ENCODE measurements around the gene TTC3. TPM values are rescaled to one million over a fixed set of nuclear protein-coding genes. Genes with fewer than 3 reads are reported as not detected.
A peak's percentile ranks its signal among the peaks of the same experiment; 100 is the strongest.

The TTC3 gene
- total and polyA plus RNA-seq, 9 of the 15 experiments (the other 6 are each of a cell fraction or from before 2014, with no cell fraction given), result 17.5 to 92.0 (median 59.5) TPM

DNA sequence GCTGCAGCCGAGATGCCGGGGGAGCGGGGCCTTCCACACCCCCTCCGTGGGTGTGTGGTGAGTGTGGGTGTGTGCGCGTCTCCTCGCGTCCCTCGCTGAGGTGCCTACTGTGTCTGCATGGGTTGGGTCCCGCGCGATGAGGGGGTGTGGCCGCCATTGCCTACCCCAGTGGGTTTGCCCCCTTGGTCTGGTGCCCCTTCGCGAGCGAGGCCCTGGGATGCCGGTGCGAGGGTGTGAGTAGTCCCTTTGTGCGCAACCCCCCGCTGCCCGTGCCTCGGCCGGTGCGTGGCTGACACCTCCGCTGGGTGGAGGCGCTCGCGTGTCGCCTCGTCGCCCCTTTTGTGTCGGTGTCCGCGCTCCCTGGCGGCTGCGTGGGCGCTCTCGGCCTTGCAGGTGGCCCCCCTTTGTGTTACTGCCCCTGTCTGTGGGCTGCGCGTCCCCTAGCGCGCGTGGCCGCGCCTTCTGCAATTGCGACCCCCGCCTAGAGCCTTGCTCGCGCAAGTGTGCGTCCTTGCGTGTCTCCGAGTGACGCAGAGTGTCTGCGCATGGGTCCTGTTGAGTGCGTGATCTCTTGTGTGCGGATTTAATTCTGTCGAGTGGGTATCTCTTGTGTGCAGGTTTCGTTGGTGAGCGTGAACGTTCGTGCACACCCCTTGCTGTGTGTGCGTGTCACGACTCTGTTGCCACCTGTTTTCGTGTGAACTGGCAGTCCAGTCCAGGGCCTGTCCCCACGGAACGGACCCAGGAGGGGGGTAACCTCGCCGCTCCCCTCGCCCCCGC lies 553 bp downstream of the TTC3 start (continued):
- TF ChIP-seq GATAD2B (IDR thresholded peaks at IDR 0.05; ENCODE audit: borderline replicate concordance) (0 out of 2 replicates have a peak, but pooled peaks have one; percentile 24), MCM5 (IDR thresholded peaks at IDR 0.05; ENCODE audit: low read depth) (no peak), DACH1 (IDR thresholded peaks at IDR 0.05; ENCODE audit: partially characterized antibody) (no peak), PHF20 (IDR thresholded peaks at IDR 0.05; ENCODE audit: partially characterized antibody) (no peak), BRCA1 (IDR thresholded peaks at IDR 0.05) (no peak), BRCA1 (CRISPR knock-in tag; IDR thresholded peaks at IDR 0.05) (no peak), TAL1 (IDR thresholded peaks at IDR 0.05) (no peak), ZNF717 (CRISPR knock-in tag; IDR thresholded peaks at IDR 0.05) (no peak), GATA2 (CRISPR knock-in tag; IDR thresholded peaks at IDR 0.05) (no peak), SMC3 (conservative IDR thresholded peaks at IDR 0.05; ENCODE audit: insufficient read depth, low read depth, low read length) (no peak), ZNF41 (CRISPR knock-in tag; conservative IDR thresholded peaks at IDR 0.05) (0 out of 2 replicates have a peak, but pooled peaks have one; percentile 15), BDP1 (IDR thresholded peaks at IDR 0.05; ENCODE audit: insufficient read depth, insufficient read length) (no peak), HDAC2 (IDR thresholded peaks at IDR 0.05) (peak; percentile 87), COPS2 (conservative IDR thresholded peaks at IDR 0.05) (no peak), CSDE1 (IDR thresholded peaks at IDR 0.05) (peak in 1 of 2 experiments; percentile 60; a peak in 1 of 4 replicates), CC2D1A (IDR thresholded peaks at IDR 0.05) (no peak), HDAC6 (IDR thresholded peaks at IDR 0.05; ENCODE audit: low read depth, low read length) (0 out of 2 replicates have a peak, but pooled peaks have one; percentile 51), NCOA4 (IDR thresholded peaks at IDR 0.05; ENCODE audit: partially characterized antibody) (no peak), MECOM (CRISPR knock-in tag; IDR thresholded peaks at IDR 0.05) (no peak), BRF2 (IDR thresholded peaks at IDR 0.05; ENCODE audit: borderline replicate concordance, insufficient read depth, insufficient read length) (no peak), ZNF217 (CRISPR knock-in tag; IDR thresholded peaks at IDR 0.05) (no peak), NKRF (IDR thresholded peaks at IDR 0.05; ENCODE audit: borderline replicate concordance) (peak; percentile 82), ELK1 (CRISPR knock-in tag; IDR thresholded peaks at IDR 0.05) (no peak)
- TF ChIP-seq, protein P1, sequence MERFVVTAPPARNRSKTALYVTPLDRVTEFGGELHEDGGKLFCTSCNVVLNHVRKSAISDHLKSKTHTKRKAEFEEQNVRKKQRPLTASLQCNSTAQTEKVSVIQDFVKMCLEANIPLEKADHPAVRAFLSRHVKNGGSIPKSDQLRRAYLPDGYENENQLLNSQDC (CRISPR knock-in tag; IDR thresholded peaks at IDR 0.05), result peak; percentile 45; the same call in 1 of the 2 replicates
- TF ChIP-seq, protein P2, sequence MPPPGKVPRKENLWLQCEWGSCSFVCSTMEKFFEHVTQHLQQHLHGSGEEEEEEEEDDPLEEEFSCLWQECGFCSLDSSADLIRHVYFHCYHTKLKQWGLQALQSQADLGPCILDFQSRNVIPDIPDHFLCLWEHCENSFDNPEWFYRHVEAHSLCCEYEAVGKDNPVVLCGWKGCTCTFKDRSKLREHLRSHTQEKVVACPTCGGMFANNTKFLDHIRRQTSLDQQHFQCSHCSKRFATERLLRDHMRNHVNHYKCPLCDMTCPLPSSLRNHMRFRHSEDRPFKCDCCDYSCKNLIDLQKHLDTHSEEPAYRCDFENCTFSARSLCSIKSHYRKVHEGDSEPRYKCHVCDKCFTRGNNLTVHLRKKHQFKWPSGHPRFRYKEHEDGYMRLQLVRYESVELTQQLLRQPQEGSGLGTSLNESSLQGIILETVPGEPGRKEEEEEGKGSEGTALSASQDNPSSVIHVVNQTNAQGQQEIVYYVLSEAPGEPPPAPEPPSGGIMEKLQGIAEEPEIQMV (tag; conservative IDR thresholded peaks at IDR 0.05; ENCODE audit: low read depth), result no peak
